NCI-H345 treated with DMSO at 0.1 percent for 48 hours (cell line): ENCODE measurements around the gene NTM.
A peak's percentile ranks its signal among the peaks of the same experiment; 100 is the strongest.

ENCODE experiments used
- DNase-seq: peaks from one replicate; lab custom pipeline; 2025; ENCODE audit not compliant: unreplicated experiment; lab: John Stamatoyannopoulos, UW

NTM gene

GRCh38 chr11:131877246-131877942 lies 507.0 kb downstream of the NTM start:
- DNase-seq = no peak

DNA sequence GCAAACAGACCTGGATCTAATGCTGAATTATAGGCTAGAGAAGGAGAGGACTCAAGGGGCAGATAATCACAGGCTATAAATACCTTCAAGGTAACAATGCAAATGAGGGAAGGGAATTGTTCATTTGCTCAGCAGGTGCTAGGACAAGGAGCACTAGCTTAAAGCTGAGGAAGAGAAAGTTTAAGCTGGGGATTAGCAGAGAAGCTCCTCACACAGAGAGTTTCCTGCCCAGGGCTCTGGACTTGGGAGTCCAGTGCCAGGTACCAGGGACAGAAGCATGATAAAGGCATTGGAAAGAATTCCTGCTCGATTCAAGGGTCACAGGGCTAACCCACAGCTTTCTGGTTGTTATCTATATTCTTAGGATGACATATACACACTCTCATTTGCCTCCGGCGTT lies 509.9 kb downstream of the NTM start:
- DNase-seq = peak; percentile 31

DNA sequence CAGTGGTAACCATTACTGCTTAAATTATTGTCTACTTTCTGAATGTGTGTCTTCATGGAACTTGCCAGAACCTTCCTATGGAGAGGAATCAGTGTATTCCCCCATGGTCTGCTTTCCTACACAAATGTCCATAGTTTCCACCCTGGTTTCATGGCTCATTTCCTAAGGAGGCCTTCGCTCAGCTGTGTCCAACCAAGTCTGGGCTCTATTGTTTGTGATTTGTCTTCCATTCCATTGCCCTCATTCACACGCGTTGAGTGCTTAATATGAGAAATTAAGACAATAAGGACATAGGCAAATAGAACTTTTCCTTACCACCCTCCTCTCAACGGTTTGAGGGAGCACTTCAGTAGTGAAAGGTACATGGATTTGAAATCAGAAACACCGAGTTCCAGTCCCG lies 510.6 kb downstream of the NTM start:
- DNase-seq = no peak

DNA sequence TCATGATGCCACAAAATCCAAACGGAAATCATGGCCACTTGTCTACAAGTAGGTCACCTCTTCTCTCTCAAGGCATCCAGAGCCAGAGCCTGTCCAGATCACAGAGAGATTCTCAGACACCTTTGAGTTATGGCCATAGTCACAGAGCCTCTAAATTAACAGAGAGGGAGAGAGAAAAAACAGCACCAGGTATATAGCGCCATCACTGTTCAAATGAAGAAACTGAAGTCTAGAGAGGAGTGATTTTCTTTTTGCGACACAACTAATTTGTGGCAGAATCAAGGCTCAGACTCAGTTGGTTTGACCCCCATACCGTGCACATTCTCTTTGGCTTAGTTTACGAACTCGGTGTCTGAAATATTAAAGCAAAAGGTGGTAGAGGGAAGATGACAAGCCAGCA lies 512.9 kb downstream of the NTM start:
- DNase-seq = no peak

- DNase-seq = no peak
Measured at GRCh38 chr11:131884461-131885073, 514.2 kb downstream of the NTM start.

DNA sequence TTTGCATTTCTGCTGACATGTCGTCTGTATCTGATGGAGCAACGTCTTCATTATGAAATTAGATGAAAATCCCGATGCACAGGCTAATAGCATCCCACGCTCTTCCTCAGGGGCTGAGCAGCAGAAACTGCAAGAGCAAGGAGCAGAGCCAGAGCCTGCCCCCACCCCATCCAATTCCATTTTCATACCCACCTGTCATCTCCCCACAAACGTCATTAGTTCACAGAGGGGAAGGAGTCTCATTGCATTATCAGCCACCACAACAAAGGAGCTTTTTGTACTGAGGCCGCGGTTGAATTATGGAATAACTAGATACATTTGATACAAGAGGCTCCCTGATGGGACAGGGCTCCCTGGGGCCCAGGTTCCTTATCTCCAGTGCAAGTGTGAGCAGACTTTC lies 515.0 kb downstream of the NTM start:
- DNase-seq = peak; percentile 6

- DNase-seq = no peak
Measured at GRCh38 chr11:131886201-131886600, 515.8 kb downstream of the NTM start.

DNA sequence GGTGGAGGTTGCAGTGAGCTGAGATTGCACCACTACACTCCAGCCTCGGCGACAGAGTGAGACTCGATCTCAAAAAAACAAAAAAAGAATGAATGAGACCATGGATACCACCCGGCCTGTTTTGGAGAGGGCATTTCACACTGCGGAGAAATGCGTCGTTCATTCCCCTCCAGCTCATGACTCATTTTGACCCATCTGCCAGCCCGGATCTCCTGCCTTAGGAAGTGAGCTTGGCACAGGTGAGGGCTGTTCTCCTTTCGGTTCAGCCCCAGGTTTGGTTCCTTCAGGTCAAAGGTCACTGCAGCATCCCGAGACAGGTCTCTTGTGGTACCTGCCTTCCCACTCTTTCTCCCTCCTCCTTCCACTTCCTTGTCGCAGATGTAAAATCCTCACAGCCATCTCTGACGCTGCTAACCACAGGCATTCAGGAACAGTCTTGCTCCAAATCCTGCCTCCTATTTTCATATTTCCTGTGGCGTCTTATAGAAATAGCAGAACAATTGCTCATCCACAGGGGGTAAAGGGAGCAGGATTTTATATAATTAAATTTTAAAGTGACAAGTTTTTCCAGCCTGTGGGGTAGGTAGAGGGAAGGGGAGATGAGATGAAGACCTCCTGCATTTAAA lies 517.9 kb downstream of the NTM start:
- DNase-seq = no peak

DNA sequence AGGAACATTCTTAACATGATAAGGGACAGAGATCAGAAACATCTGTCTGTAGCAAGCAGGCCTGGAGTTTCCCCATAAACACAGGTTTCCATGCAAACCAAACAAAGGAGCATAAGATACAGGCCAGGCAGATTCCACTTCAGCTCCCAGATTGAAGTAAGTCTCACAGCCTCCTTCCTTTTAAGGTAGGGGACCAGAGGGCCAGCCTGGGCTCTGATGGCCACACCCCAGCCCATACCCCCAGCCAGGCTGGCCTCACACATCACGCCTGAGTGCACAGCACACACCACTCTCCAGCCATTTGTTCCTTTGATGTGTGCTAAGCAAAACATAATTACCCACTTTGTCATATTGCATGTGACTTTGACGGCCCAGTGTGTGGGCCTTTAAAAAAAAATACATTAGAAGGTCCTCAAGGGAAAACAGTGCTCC lies 518.7 kb downstream of the NTM start:
- peak; percentile 26 for DNase-seq

- DNase-seq = no peak
Measured at GRCh38 chr11:131889760-131890581, 519.6 kb downstream of the NTM start.

DNA sequence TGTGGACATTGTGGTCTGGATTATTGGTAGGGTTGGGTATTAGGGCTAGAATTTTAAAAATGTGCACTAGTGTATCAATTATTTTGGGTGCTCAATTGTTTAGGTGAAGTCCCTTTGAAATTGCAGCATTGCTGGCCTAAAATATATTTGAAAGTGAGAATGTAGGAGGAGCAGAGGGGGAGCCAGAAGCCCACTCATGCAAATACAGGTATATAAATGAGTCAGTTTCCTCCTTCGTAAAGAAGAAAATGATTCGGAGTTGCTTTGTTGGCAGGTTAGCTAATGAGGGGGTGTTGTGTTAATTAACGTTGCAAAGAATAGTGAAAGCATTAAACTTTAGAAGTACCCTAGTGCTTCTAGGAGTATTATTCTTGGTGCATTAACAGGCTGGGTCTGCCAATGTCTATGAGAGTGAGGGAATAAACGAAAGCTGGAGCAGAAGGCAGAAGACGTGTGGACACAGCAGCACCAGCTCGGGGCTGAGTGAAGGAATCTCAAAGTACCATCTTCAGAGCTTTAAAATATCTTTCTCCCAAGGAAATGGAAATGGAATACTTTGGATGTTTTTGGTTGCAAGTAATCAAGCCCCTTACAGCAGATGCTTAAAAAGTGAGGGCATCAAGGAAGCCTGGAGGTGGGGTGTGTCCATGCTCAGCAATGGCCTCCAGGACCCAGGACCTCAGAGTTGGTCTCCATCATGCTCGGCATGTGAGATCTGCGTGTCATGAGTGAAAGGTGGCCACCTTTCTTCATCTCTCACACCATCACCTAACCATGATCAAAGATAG lies 522.9 kb downstream of the NTM start:
- DNase-seq = no peak

- DNase-seq = no peak
Measured at GRCh38 chr11:131893988-131894387, 523.6 kb downstream of the NTM start.

- DNase-seq = no peak
Measured at GRCh38 chr11:131894615-131895544, 524.5 kb downstream of the NTM start.

- DNase-seq = no peak
Measured at GRCh38 chr11:131895865-131896264, 525.5 kb downstream of the NTM start.

GRCh38 chr11:131896978-131897615 lies 526.7 kb downstream of the NTM start:
- no peak for DNase-seq

DNA sequence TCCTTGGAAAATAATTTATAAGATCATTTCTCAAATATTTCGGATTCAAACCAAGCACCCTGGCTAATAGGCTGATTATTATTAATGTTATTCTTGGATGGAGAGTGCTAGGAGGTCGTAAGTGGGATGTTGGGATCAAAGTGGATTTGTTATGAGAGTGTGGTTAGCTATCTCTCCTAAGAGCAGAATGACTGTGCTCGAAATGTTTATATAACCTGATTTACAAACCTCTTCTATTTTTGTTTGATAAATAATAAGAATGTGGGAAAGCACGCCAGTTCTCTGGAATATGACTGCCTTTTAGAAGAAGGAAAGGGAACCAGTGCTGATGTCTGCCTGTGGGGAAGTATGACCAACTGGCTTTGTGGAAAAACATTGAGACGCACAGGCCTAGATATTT lies 527.5 kb downstream of the NTM start:
- DNase-seq = no peak

DNA sequence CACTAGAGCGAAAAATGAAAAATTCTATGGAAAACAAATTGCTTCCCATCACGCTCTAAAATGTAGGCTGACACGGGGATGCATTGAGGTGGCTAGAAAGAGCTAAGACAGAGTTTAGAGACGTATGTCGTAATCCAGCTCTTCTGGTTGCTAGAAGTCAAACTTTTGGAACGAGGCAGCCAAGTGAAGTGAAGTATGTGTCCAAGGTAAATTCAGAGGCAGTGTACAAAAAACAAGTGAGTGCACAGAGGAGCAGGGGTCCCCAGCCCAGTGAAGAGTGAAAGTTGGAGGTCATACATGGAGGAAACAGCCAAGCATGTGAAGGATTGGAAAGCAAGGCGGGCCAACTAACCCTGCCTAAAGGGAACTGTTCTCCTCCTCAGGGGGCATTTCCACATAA lies 528.5 kb downstream of the NTM start:
- no peak for DNase-seq

DNA sequence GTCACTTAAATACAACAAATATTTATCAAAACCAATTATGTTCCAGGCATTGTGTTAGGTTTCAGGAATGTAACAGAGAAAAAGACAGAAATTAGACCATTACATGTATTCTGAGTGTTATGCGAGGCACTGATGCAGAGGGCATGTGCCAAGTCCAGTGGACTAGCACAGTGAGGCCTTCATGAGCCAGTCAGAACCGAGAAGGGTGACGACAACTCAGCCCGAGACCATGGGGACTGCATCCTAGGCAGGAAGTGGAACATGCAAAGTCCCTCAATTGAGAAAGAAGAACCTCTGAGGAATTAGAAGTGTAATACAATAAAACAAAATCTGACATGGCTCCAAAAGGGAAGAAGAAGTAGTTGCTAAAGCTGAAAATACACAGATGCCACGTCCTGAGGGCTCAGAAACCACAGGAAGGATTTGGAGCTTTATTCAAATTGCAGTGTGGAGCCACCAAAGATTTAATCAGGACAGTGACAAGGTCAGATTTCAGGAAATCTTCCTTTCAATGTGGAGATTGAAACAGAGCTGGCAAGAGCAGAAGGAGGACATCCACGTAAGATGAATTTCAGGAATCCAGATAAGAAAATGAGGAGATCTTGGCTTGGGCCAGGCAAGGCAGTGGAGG lies 529.6 kb downstream of the NTM start:
- no peak for DNase-seq

- DNase-seq = no peak
Measured at GRCh38 chr11:131902421-131902820, 532.0 kb downstream of the NTM start.
